ENCODE results near the gene TMX4. TPM values are rescaled to one million over a fixed set of nuclear protein-coding genes. Genes with fewer than 3 reads are reported as not detected.

The TMX4 gene
- total RNA-seq, 1 experiment from 2014 or later, result 12.0 TPM

GRCh38 chr20:7980332-7981046 is 39.1 kb downstream of the TMX4 start:
- ATAC-seq (peak; percentile 91), DNase-seq (ENCODE audit: low read depth, low spot score) (peak; percentile 23)
- Histone ChIP-seq H2AFZ (ENCODE audit: low read depth, low read length, poor library complexity, severe bottlenecking) (no peak overlapping the region), H3K36me3 (ENCODE audit: control insufficient read depth in 1 of 2, insufficient read depth in 2 of 2, low read length in 2 of 2) (no peaks in the 10 kb centered on the region), H3K9ac (ENCODE audit: low read length) (no peak overlapping the region), H3K27me3 (ENCODE audit: insufficient read depth, low read length) (no peaks in the 10 kb centered on the region), H3K4me2 (ENCODE audit: low read length) (no peak overlapping the region; the same call in 1 of the 2 replicates), H3K27ac (ENCODE audit: low read depth, low read length) (no peak overlapping the region), H3K9me3 (ENCODE audit: control insufficient read depth in 1 of 2, insufficient read depth in 1 of 2, low read depth in 1 of 2, low read length in 2 of 2) (no peaks in the 10 kb centered on the region), H3K4me1 (ENCODE audit: control insufficient read depth in 1 of 2, insufficient read depth in 2 of 2, low read length in 2 of 2) (peaks cover 0 to 5% of the 10 kb centered on the region in 2 experiments; a peak in 1 of 4 replicates), H3K79me2 (ENCODE audit: insufficient read depth, low read length) (no peaks in the 10 kb centered on the region), H3K4me3 (replicated peaks in 1 of 2; ENCODE audit: low read depth in 1 of 2, low read length in 2 of 2) (no peak overlapping the region), H4K20me1 (ENCODE audit: insufficient read depth) (no peaks in the 10 kb centered on the region), H3K9me2 (ENCODE audit: insufficient read depth) (no peaks in the 10 kb centered on the region)
- BruUV-seq (replicated peaks), result no TSS peak
- TF ChIP-seq RAD21 (IDR thresholded peaks at IDR 0.05; ENCODE audit: low read depth), result peak; percentile 50
- peak; percentile 26 to 69 (median 59); a peak in 4 of 6 replicates for TF ChIP-seq CTCF (IDR thresholded peaks at IDR 0.05 in 2 of 3, conservative IDR thresholded peaks at IDR 0.05 in 1 of 3; ENCODE audit: borderline replicate concordance in 1 of 3, insufficient read depth in 1 of 3, low read depth in 2 of 3, low read length in 2 of 3)
- no peak for TF ChIP-seq ATF3 (IDR thresholded peaks at IDR 0.05)
- no peak for TF ChIP-seq CBX3 (IDR thresholded peaks at IDR 0.05; ENCODE audit: low read depth)
- TF ChIP-seq TCF7L2 (IDR thresholded peaks at IDR 0.05; ENCODE audit: borderline replicate concordance, extremely low read depth, insufficient read depth, insufficient read length), result no peak
- no peak for TF ChIP-seq SRF (IDR thresholded peaks at IDR 0.05; ENCODE audit: low read depth)
- no peak for TF ChIP-seq SP1 (IDR thresholded peaks at IDR 0.05; ENCODE audit: low read depth)
- intact Hi-C loops (cut with micrococcal nuclease), result loop anchor here (1.0 kb wide), 1 partner anchor 742 kb away; no protein-coding TSS in a partner anchor
- POLR2A ChIA-PET, result no interaction called here
- CTCF ChIA-PET, result interaction anchor here (0.7 to 2.1 kb wide), 11 partner anchors 9 to 741 kb away, joined by 3 to 54 read pairs (median 4); partner anchors contain the start of gene TMX4
- RAD21 ChIA-PET (ENCODE audit: low non-redundant PET in 1 of 2, low total read pairs in 2 of 2, uncharacterized antibody in 2 of 2, unreplicated experiment in 2 of 2), result interaction anchor here in 1 of 2 experiments (0.9 kb wide), 1 partner anchor 742 kb away, joined by 5 read pairs; no protein-coding TSS in a partner anchor

Measured in HCT116 (cell line).